ENCODE results near the gene DGKK.

The DGKK gene

GRCh38 chrX:50450324-50450723, 20.3 kb downstream of the DGKK start:
- Mint-ChIP-seq H3K27me3 (ENCODE audit: low read depth) (peaks cover 10% of the 10 kb centered on the region), H3K36me3 (ENCODE audit: low read depth) (no peaks in the 10 kb centered on the region), H3K27ac (no peak overlapping the region), H3K4me1 (ENCODE audit: low read depth) (no peaks in the 10 kb centered on the region), H3K4me3 (no peak overlapping the region), H3K9me3 (no peaks in the 10 kb centered on the region)
- no peak for DNase-seq (ENCODE audit: low spot score)

DNA sequence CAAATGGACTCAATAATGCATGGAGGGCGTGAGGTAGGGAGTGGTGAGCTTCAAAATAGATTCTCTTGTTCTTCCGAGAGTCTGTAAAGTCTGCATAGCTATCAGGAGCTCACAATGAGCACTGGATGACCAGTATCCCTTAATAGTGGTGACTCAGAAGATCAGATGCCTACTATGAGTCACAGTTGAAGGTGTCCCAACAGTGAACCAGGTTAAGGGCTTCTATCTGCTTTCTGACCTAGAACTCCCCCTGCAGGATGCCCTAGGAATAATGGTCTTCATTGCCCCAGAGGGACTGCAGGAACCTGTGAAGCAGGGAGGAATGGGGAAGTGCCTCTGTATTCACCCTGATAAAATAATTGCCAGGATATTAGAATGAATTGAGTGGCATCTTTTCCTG, 22.1 kb downstream of the DGKK start:
- Mint-ChIP-seq H3K27me3 (ENCODE audit: low read depth) (peaks cover 4% of the 10 kb centered on the region), H3K9me3 (no peaks in the 10 kb centered on the region), H3K4me3 (no peak overlapping the region), H3K4me1 (ENCODE audit: low read depth) (no peaks in the 10 kb centered on the region), H3K36me3 (ENCODE audit: low read depth) (no peaks in the 10 kb centered on the region), H3K27ac (no peak overlapping the region)
- DNase-seq (ENCODE audit: low spot score) = no peak

DNA sequence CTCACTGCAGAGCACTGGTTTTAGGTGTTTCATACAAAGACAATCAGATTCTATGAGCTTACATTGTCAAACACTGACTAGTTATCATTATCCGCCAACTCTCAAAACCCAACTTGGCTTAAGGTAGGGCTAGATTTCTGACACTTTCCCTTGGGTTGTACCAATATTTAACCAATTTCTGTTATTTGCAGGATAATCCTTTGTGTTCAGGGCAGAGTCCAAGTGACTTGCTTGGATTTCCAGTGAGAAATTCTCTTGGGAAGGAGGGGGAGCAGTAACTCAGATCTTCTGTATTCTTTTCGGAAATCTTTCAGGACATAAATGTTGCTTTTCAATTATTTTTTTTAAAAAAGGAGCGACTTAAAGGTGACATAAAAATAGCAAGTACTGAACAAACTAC, 23.1 kb downstream of the DGKK start:
- H3K9me3 Mint-ChIP-seq = no peaks in the 10 kb centered on the region
- no peak overlapping the region for H3K27ac Mint-ChIP-seq
- H3K27me3 Mint-ChIP-seq (ENCODE audit: low read depth) = peaks cover 4% of the 10 kb centered on the region
- H3K4me3 Mint-ChIP-seq = no peak overlapping the region
- H3K36me3 Mint-ChIP-seq (ENCODE audit: low read depth) = no peaks in the 10 kb centered on the region
- DNase-seq (ENCODE audit: low spot score) = no peak
- H3K4me1 Mint-ChIP-seq (ENCODE audit: low read depth) = no peaks in the 10 kb centered on the region

GRCh38 chrX:50442426-50443116, 28.1 kb downstream of the DGKK start:
- no peaks in the 10 kb centered on the region for H3K4me1 Mint-ChIP-seq (ENCODE audit: low read depth)
- no peaks in the 10 kb centered on the region for H3K9me3 Mint-ChIP-seq
- no peak overlapping the region for H3K27ac Mint-ChIP-seq
- no peak for DNase-seq (ENCODE audit: low spot score)
- peaks cover 2% of the 10 kb centered on the region for H3K27me3 Mint-ChIP-seq (ENCODE audit: low read depth)
- H3K4me3 Mint-ChIP-seq = no peak overlapping the region
- H3K36me3 Mint-ChIP-seq (ENCODE audit: low read depth) = no peaks in the 10 kb centered on the region

- Mint-ChIP-seq H3K9me3 (no peaks in the 10 kb centered on the region), H3K36me3 (ENCODE audit: low read depth) (no peaks in the 10 kb centered on the region), H3K4me1 (ENCODE audit: low read depth) (no peaks in the 10 kb centered on the region), H3K4me3 (no peak overlapping the region), H3K27me3 (ENCODE audit: low read depth) (no peaks in the 10 kb centered on the region), H3K27ac (no peak overlapping the region)
- DNase-seq (ENCODE audit: low spot score) = no peak
Observed at GRCh38 chrX:50436797-50437196, 33.8 kb downstream of the DGKK start.

DNA sequence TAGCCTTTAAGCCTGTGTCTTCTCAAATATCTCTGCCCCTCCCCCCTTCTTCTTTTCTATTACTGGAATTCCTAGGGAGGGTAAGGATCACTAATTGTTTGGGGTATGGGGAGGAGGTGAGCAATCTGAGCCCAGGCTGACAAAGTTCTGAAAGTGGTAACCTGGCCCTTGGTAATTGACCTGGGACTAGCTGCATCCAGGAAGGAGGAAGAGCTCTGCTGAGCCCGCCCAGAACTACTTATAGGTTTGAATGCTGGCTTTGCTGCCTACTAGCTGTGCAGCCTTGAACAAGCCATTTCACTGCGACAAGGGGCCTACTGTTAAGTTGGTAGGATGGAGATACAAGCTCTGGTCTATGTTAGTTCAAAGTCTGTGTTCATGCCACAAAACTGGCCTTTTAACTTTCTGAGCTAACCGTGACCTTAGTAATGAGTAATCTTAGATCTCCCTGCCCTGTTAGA, 37.8 kb downstream of the DGKK start:
- Mint-ChIP-seq H3K4me1 (ENCODE audit: low read depth) (no peaks in the 10 kb centered on the region), H3K9me3 (no peaks in the 10 kb centered on the region), H3K27ac (no peak overlapping the region), H3K27me3 (ENCODE audit: low read depth) (no peaks in the 10 kb centered on the region), H3K36me3 (ENCODE audit: low read depth) (no peaks in the 10 kb centered on the region), H3K4me3 (no peak overlapping the region)
- no peak for DNase-seq (ENCODE audit: low spot score)

- Mint-ChIP-seq H3K4me1 (ENCODE audit: low read depth) (no peaks in the 10 kb centered on the region), H3K36me3 (ENCODE audit: low read depth) (no peaks in the 10 kb centered on the region), H3K27ac (no peak overlapping the region), H3K27me3 (ENCODE audit: low read depth) (no peaks in the 10 kb centered on the region), H3K9me3 (no peaks in the 10 kb centered on the region), H3K4me3 (no peak overlapping the region)
- no peak for DNase-seq (ENCODE audit: low spot score)
Observed at GRCh38 chrX:50431623-50432022, 39.0 kb downstream of the DGKK start.

- Mint-ChIP-seq H3K27ac (no peak overlapping the region), H3K9me3 (no peaks in the 10 kb centered on the region), H3K4me3 (no peak overlapping the region), H3K4me1 (ENCODE audit: low read depth) (no peaks in the 10 kb centered on the region), H3K27me3 (ENCODE audit: low read depth) (no peaks in the 10 kb centered on the region), H3K36me3 (ENCODE audit: low read depth) (no peaks in the 10 kb centered on the region)
- no peak for DNase-seq (ENCODE audit: low spot score)
Observed at GRCh38 chrX:50430917-50431575, 39.6 kb downstream of the DGKK start.

DNA sequence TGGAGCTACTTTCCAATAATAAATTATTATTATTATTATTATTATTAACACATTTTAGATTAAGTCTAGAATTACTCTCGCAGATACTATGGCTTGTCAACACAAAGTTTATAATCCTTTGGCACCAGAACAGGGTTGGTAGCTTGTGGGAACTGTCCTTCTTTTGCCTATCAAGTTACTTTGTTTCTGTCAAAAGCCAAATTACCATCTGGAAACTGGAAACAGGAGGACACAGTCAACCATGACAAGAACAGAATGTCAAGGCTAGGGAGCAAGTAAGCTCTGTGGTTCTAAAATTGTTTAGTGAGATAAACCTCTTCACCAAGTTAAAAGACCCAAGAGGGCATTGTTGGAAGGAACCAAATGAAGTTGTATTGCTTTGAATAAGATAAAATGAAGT, 42.5 kb downstream of the DGKK start:
- Mint-ChIP-seq H3K36me3 (ENCODE audit: low read depth) (no peaks in the 10 kb centered on the region), H3K4me3 (no peak overlapping the region), H3K27ac (no peak overlapping the region), H3K9me3 (no peaks in the 10 kb centered on the region), H3K4me1 (ENCODE audit: low read depth) (no peaks in the 10 kb centered on the region), H3K27me3 (ENCODE audit: low read depth) (no peaks in the 10 kb centered on the region)
- no peak for DNase-seq (ENCODE audit: low spot score)

GRCh38 chrX:50407976-50408375, 62.6 kb downstream of the DGKK start:
- Mint-ChIP-seq H3K4me1 (ENCODE audit: low read depth) (no peaks in the 10 kb centered on the region), H3K36me3 (ENCODE audit: low read depth) (no peaks in the 10 kb centered on the region), H3K9me3 (no peaks in the 10 kb centered on the region), H3K4me3 (no peak overlapping the region), H3K27me3 (ENCODE audit: low read depth) (no peaks in the 10 kb centered on the region), H3K27ac (no peak overlapping the region)
- no peak for DNase-seq (ENCODE audit: low spot score)

DNA sequence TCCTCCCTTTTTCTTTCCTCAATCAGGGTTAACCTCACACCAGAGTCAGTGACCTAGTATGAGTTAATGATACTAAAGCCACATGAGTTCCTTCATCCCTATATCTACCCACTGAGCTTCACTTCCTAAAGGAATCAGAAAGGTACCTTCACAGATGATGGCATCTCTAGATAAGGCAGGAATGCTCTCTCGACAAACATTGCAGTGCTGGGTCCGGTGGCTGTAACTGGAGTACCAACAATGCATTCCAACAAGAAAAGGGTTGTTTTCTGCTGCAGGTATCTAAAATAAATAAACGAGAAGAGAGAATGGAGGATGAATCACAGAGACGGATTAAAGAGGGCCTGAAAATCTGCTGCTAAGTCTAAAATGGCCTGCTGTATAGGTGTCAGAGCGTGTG, 66.7 kb downstream of the DGKK start:
- H3K9me3 Mint-ChIP-seq = no peaks in the 10 kb centered on the region

GRCh38 chrX:50402886-50403285, 67.7 kb downstream of the DGKK start:
- H3K4me1 Mint-ChIP-seq (ENCODE audit: low read depth) = no peaks in the 10 kb centered on the region
- no peaks in the 10 kb centered on the region for H3K9me3 Mint-ChIP-seq
- no peaks in the 10 kb centered on the region for H3K36me3 Mint-ChIP-seq (ENCODE audit: low read depth)
- DNase-seq (ENCODE audit: low spot score) = no peak
- H3K27me3 Mint-ChIP-seq (ENCODE audit: low read depth) = no peaks in the 10 kb centered on the region
- no peak overlapping the region for H3K4me3 Mint-ChIP-seq
- no peak overlapping the region for H3K27ac Mint-ChIP-seq

More for the DNA sequence above, 66.7 kb downstream of the DGKK start:
- H3K4me1 Mint-ChIP-seq (ENCODE audit: low read depth) = no peaks in the 10 kb centered on the region
- no peak overlapping the region for H3K27ac Mint-ChIP-seq
- no peaks in the 10 kb centered on the region for H3K27me3 Mint-ChIP-seq (ENCODE audit: low read depth)
- no peak for DNase-seq (ENCODE audit: low spot score)
- H3K4me3 Mint-ChIP-seq = no peak overlapping the region
- no peaks in the 10 kb centered on the region for H3K36me3 Mint-ChIP-seq (ENCODE audit: low read depth)

GRCh38 chrX:50393902-50394301, 76.7 kb downstream of the DGKK start:
- no peaks in the 10 kb centered on the region for H3K36me3 Mint-ChIP-seq (ENCODE audit: low read depth)
- no peaks in the 10 kb centered on the region for H3K4me1 Mint-ChIP-seq (ENCODE audit: low read depth)
- H3K27me3 Mint-ChIP-seq (ENCODE audit: low read depth) = peaks cover 2% of the 10 kb centered on the region
- no peak overlapping the region for H3K27ac Mint-ChIP-seq
- DNase-seq (ENCODE audit: low spot score) = no peak
- no peak overlapping the region for H3K4me3 Mint-ChIP-seq
- H3K9me3 Mint-ChIP-seq = no peaks in the 10 kb centered on the region

GRCh38 chrX:50386520-50386919, 84.1 kb downstream of the DGKK start:
- Mint-ChIP-seq H3K36me3 (ENCODE audit: low read depth) (no peaks in the 10 kb centered on the region), H3K4me1 (ENCODE audit: low read depth) (no peaks in the 10 kb centered on the region), H3K4me3 (no peak overlapping the region), H3K27ac (no peak overlapping the region), H3K9me3 (no peaks in the 10 kb centered on the region), H3K27me3 (ENCODE audit: low read depth) (peaks cover 2% of the 10 kb centered on the region)
- DNase-seq (ENCODE audit: low spot score) = no peak
